NCI-H2227 treated with DMSO at 0.1 percent for 48 hours (cell line): ENCODE results near the gene REN.

Experiments
- DNase-seq: peaks from one replicate; lab custom pipeline; 2025; lab: John Stamatoyannopoulos, UW

Gene REN

DNA sequence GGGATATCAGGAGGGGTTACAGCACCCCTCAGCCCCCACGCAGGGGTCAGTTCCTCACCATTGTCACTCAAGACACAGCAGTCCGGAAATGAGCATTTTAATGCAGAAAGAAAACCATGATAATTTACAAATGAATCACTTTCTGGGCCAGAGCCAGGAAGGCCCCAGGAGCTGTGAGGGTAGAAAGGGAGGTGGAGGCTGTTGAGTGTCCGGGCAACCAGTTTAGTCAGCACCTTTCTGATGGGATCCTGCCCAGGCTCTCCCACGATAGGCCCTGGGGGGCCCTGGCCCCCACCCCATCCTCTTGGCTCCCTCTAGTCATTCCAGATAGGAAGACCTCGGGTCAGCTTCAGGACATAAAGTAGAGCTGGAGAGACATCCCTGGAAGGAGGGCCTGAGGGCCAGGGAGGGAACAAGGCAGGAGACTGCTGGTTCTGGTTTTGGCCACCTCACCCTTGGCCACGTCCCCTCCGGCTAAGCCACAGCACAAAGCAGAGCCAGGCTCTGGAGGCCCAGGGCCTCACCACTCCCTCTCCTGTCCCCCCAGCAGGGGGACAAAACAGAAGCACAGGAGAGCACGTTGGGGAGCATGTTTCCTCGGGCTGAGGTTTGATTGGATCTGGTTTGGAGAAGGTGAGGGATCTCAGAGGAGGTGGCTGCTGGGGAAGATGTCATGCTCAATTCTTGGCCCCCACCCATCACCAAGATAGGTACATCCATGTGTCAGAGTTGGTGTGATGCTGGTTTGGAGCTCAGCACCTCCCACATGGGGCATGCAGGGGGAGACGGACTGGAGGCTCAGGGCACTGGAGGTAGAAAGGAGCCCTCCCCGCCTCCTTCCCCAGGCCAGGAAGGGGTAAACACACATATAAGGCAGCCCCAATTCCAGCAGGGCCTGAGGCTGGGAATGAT is 34.9 kb downstream of the REN start:
- no peak for DNase-seq

DNA sequence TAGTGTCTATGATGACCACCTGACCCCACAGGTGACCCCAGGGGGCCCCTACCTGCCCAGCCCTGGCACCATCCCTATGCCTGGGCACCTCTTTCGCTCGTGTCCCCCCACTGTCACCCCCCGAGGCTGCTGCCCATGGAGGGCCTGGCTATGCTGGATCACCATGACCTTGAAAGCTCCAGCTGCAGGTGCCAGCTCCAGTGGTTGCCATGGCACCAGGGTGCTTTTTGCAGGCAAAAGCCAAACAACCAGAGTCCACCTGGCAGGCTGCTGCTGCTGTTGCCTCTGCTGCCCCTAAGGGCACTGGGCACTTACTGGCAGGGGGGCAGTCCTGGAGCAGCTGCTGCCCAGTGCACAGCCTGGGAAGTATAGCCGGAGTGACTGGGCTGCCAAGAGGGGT is 36.0 kb downstream of the REN start:
- DNase-seq, result no peak

DNA sequence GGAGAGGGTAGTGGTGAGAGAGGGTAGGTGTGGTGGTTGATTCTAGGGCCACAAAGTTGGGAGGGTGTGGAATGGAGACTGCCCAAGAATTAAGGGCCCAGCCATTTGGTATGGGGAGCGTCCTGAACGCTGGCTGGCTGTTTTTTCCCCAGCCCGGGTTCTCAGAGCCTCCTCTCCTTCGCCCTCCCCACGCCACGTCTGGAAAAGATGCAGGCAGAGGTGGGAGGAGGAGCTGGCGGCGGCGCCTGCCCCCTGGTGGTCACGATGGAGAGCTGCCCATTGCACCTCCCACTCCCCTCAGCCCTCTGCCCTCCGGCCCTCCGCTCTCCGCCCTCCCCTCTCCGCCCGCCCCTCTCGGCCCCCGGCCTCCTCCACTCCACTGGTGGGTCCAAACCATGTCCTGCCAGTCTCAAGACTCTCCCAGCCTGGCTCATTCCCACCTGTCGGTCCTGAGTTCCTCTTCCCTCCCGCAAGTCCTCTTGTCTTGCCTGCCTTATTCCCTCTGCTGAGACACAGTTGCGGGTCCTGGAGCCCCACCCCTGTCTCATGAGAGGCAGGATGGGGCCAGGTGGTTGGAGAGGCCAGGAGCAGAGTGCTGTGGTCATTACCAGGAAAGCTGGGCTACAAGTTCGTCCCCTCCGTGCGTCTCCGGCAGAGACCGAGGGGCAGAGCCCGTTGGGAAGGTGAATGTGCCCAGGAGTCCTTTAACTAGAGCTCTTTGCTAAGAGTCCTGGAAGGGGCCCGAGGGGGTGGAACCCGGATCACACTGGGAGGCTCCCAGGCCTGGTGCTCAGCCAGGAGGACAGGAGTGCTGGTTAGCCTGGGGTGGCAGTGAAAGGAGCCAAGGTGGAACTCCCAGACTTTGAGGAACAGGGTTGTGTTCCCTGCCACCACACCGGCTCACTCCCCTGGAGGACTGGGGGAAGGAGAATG is 36.9 kb downstream of the REN start:
- peak; percentile 77 for DNase-seq

DNA sequence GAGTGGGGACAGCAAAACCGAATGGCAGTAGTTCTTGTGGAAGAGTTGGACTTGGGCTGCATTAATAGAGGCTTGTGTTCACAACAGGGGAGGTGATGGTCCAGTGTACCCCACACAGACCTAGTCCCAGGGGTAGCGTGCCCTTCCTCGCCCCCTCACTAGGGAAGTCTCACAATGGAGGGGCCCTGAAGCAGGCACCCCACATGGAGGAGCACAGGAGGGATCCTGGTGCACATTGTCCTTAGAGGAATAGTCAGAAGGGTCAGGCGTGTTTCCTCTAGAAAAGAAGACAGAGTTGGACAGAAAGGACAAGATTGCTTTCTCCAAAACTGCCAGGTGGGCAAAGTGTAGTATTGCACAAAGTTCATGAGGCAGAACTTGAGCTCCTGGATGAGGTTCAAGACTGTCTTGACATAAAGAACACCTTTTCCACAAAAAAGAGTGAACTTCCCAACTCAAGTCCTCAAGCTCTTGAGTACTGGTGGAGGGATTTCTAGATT is 37.6 kb downstream of the REN start:
- no peak for DNase-seq

DNA sequence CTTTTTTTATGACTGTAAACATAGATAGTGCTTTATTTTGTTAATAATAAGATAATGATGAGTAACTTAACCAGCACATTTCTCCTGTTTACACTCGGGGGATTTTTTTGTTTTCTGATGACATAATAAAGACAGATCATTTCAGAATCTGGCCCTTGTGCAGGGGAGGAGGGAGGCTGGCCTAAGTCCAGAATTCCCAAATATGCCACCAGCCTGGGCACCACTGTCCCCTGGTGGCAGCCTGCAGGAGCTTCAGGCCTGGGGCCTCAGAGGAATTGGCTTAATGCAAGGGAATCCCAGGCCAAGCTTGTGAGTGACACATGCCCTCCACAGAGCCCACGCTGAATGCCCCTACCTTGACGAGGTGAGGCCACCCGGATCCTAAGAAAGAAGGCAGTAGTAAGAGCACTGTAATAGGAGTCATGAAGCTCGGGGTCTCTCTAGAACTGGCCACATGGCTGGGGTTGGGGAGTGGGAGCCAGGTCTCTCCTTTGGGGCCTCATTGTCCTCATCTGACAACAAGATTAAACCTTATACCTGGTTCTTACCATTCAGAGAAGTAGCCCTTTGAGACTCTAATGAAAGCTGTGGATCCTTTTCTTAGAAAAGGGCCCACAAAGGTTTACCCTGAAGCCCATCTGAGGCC is 38.4 kb downstream of the REN start:
- DNase-seq, result peak; percentile 39

DNA sequence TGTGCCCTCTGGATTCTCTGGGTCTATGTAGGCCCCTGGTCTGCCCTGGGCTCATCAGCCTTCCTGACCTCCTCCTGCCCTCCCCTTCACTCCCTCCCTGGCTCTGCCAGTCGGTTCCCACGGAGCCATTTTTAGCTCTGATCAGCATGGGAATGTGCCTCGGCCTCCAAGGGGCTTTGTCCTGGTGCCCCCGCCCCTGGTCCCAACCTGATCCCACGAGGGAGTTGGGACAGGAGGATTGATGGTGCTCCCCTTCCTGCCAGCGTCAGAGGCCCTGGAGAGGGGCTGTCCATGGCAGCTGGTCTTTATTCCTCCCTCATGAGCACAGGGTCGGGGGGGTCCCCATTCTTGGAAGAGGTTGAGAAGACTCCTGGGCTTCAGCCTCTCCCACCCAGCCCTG is 39.2 kb downstream of the REN start:
- DNase-seq, result no peak

DNA sequence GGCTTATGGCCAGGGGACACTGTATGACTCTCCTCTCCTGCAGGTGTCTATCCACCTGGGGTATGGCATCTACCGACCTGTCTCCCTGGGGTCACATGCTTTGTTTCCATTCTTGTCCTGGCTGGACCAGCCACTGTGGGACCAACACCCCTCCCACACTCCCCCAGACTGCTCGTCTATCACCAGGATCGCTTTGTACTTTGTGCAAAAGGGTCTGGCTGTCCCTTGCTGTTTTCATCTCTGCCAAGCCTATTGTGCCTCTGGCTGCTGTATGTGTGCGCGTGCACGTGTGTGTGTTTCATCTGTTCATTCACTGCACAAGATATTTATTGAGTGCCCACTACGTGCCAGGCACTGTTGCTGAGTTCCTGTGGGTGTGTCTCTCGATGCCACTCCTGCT is 39.8 kb downstream of the REN start:
- no peak for DNase-seq

DNA sequence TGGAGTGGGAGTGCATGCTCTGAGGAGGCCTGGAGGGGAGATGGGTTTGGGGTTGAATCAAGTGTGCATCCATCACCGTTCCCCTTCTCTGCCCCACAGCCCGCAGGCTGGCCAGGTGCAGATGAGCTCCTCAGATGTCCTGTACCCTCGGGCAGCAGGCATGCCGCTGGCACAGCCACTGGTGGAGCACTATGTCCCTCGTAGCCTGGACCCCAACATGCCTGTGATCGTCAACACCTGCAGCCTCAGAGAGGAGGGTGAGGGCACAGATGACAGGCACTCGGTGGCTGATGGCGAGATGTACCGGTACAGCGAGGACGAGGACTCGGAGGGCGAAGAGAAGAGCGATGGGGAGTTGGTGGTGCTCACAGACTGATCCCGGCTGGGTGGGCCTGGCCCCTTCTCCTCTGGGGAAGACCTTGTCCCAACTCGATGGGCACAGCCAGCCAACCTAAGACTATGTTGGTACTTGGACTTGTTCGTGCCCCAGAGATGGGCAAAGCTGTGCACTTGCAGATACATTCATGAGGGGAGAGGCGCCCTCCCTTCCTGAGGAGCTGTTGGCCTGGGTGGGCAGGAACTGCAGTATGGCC is 40.3 kb downstream of the REN start:
- DNase-seq, result no peak

DNA sequence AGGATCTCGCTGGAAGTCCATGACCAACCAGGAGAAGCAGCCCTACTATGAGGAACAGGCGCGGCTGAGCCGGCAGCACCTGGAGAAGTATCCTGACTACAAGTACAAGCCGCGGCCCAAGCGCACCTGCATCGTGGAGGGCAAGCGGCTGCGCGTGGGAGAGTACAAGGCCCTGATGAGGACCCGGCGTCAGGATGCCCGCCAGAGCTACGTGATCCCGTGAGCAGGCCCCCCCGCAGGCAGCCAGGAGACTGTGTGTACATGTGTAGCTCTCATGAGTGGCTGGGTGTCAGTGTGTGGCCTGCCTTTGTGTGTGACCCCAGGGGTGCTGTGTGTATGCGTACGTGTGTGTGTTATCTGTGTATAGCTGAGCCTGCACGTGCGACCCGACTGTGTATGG is 41.5 kb downstream of the REN start:
- DNase-seq, result no peak

DNA sequence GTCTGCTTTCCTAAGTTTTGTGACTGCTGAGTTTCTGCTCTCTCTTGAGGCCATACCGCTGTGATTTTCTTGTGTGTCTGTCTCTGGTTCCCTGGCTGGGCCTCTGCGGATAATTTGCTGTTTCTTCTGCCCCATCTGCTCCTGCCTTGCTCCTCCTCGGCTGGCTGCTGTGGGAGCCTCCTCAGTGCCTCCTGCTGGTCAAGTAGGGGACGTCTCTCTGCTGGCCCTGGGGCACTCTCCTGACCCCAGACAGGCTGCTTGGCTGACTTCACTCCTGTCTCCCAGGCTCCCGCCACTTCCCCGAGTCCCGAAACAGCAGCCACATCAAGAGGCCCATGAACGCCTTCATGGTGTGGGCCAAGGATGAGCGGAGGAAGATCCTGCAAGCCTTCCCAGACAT is 42.8 kb downstream of the REN start:
- DNase-seq, result no peak

DNA sequence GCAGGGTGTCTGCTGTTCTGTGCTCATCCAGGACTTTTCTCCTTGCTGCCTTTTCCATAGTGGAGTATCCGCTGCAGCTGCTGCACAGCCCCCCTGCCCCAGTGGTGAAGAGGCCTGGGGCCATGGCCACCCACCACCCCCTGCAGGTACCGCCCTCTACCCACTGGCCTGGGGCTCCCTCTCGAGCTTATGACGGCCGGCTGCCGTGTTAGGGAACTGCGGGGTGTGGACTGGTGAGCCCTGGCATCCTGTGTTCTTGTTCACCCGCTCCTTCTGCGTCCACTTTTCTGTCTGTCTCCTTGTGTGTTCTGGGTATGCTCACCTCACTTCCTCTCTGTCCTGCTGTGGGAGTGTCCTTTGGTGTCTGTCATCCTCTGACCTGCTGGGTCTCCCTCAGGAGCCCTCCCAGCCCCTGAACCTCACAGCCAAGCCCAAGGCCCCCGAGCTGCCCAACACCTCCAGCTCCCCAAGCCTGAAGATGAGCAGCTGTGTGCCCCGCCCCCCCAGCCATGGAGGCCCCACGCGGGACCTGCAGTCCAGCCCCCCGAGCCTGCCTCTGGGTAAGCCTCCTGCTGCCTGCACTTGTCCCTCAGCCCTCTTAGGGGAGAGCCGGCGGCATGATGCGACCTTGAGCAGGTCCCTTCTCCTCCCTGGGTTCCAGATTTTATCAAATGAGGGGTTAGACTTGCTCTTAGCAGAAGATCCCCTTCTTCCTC is 44.1 kb downstream of the REN start:
- no peak for DNase-seq

DNA sequence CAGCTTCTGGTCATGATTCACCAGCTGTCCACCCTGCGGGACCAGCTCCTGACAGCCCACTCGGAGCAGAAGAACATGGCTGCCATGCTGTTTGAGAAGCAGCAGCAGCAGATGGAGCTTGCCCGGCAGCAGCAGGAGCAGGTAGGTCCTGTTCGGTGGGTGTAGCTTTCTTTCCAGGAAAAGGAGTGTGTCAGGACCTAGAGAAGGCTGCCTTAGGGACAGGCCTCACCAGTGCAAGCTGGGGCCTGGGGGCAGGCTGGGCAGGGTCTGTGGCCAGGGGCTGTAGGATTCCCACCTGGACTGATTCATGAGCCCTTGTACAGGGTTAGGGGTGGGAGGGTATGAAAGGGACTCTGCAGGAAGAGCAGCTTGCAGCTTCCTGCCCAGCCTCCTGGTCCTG is 49.6 kb downstream of the REN start:
- no peak for DNase-seq

DNA sequence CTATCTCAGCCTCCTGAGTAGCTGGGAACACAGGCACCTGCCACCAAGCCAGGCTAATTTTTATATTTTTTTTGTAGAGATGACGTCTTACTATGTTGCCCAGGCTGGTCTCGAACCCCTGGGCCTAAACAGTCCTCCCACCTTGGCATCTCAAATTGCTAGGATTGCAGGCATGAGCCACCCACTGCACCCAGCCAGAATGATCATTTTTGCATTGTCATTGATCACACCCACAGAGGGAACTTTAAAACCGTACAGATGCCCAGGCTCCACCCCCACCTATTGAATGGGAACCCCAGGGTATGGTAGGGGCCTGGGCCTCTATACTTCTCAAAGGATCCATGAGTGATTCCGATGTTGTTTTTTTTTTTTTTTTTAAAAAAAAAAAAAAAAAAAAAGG is 51.0 kb downstream of the REN start:
- no peak for DNase-seq

DNA sequence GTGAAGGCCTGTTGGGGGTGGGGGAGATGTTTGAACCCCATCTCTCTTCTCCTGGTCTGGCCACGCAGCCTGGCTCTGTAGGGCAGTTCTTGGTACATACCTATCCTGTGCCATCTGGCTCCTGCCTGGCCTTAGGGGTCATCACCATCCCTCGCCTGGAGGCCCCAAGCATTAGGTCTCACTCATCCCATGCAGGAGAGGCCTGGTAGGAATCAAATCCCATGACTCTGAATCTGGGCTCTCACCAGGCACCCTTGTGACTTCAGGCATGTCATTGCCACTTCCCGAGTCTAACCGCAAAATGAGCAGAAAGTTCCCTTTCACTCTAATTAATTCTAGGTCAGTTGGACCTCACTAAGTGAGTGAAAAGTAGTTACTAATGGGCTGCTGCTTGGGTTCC is 51.5 kb downstream of the REN start:
- DNase-seq, result no peak

DNA sequence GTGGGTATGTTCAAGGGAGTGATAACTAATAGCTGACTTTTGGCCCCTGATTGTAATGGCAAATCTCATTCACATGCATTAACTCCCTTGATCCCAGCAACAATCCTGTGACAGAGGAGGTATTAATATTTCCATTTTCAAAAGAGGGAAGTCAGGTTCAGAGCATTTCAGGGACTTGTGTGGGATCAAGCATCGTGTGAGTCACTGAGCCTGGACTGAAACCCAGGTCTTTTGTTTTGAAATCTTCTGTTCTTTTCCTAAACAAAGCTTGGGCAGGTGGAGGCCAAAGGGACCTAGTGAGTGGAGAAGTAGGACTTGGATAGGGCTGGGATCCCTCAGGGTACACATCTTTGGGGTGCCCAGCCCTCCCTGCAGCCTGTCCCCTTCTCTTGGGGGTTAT is 52.2 kb downstream of the REN start:
- DNase-seq, result no peak

DNA sequence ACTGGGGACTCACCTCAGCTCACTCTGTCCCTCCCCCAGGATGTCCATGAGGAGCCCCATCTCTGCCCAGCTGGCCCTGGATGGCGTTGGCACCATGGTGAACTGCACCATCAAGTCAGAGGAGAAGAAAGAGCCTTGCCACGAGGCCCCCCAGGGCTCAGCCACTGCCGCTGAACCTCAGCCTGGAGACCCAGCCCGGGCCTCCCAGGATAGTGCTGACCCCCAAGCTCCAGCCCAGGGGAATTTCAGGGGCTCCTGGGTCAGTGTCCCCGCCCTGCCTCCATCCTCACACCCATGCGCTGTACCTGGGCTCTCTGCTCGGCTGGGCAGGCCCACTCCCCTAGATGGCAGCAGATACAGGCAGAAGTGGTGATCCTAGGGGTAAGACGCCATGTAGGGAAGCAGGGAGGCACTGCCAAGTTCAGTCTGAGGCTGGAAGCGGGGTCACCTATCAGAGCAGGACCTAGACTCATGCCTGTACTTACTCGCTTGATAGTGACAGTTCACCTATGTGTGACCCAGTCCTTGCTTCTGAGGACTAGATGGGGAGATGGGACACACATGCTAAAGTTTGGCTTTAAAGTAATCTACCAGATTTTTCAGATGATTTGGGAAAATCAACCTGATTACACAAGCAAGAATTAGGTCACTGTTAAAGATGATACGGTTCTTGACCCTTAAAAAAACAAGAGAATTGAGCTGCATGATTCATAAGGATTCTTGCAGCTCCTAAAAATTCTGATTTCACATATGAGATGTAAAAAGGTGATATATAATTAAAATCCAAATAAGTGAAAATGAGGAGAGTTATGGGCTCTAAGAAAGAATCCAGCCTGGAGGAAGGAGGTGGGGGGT is 53.0 kb downstream of the REN start:
- DNase-seq, result no peak

DNA sequence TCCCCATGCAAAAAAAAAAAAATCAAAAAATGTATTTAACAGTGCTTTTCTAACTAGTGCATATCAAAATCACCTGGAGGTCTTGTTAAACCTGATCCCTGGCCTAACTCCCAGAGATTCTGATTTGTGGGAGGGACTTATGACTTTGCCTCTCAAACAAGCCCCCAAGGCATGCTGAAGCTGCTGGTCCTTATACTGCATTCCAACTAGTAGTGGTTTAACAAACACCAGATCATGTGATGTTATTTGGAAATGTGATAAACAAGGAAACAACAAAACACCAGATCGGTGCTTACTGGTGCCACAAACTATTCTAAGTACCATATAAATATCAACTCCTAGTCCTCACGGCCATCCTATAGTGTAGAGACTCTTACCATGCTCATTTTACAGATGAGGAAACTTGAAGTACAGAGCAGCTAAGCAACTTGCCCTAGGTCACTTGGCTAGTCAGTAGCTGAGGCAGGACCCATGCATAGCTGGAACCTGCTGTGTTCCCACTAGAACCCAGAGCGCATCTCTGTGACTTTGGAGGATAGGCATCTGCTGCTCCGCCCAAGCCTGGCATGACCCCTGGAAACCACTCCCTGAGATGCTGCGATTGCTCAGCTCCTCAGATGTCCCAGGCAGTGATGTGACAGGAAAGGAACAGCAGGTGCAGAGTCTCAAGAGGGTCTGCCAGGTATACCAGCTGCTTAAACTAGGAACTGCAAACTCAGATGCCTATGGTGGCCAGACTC is 55.1 kb downstream of the REN start:
- no peak for DNase-seq

DNA sequence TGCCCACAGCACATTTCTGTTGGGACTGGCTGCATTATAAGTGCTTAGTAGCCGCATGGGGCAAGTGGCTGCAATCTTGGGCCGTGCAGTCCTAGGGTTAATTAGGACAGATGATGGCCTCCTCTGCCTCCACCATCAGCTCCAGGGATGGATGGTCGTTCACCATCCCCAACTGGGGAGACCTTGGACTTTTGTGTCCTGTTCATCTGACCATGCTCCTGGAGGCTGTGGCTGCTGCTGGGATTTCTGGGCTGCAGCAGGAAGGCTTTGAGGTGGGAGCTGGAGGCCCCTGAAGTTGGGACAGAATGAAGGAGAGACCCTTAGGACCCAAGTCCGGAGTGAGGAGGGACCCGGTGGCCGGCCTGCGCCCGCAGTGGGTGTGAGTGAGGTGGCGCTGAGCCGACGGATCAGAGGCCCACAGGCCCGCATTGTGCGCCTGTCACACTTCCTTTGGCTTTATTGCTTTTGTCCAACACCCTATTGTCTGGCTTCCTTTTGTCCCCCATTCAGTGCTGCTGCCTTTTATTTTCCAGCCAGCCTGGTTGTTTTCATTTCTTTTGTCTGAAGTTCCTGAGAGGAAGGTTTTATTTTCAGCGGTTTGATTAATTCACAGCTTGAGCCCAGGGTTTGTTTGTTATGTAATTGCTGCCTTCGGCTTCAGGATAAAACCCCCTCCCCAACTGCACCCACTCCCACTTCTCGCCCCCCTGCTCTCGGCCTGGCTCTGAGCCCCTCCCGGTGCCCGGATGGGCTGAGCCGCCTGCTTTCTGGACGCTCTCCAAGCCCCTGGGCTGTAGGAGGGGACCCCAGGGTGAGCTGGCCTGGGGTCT is 57.6 kb downstream of the REN start:
- peak; percentile 75 for DNase-seq

DNA sequence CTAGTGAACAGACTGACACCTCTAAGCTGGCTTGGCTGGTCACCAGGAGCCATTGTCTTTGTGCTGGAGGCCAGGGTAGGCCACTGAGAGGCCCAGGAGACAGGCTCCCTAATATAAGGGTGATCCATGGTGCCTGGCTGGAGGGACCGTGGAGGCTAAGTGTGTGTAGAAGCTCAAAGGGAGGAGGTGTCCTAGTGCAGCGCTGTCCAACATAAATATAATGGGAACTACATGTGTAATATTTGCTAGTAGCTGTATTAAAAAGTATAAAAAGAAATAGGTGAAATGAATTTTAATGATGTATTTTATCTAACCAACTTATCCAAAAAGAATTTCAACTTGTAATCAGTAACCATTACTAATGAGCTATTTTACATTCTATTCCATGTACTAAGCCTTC is 58.2 kb downstream of the REN start:
- DNase-seq, result no peak
